MCF 10A (cell line): ENCODE results near the gene KPNA2. TPM values are rescaled to one million over a fixed set of nuclear protein-coding genes. Genes with fewer than 3 reads are reported as not detected.
"Not testable (repeated sequence)": the region's sequence is repeated elsewhere in the genome, so short reads cannot be mapped to it uniquely, and the experiment has no call there.

Experiments
- BruUV-seq: library from RNA; stranded (reverse); fragments of 400-500 nt; replicated peaks from 2 replicates; lab custom pipeline; 2021; lab: Mats Ljungman, UMichigan
- CTCF ChIA-PET: fragments of 300-600 bp; sonication (Branson Sonifier 250); formaldehyde crosslinking; extraction: SDS; loops from one replicate; lab custom pipeline; 2021; ENCODE audit warnings: antibody characterized with exemption, inconsistent platforms; lab: Yijun Ruan, JAX
- POLR2A ChIA-PET: fragments of 300-600, 350-650 bp; sonication (Branson Sonifier 250); formaldehyde crosslinking; extraction: SDS; loops from one replicate; lab custom pipeline; 2020; ENCODE audit warnings: antibody characterized with exemption, inconsistent platforms; lab: Yijun Ruan, JAX
- DNase-seq: peaks from one replicate; pipeline ENCODE4 v3.0.0-alpha.2; 2018; ENCODE audit not compliant: unreplicated experiment
- H3K27ac Mint-ChIP-seq: one replicate; pipeline ENCODE4 v1.8.0; 2022; ENCODE audit warnings: mild to moderate bottlenecking, low read depth, mixed read lengths; ENCODE audit not compliant: unreplicated experiment
- H3K27me3 Mint-ChIP-seq: one replicate; pipeline ENCODE4 v1.8.0; 2022; ENCODE audit warnings: mixed read lengths; ENCODE audit not compliant: insufficient read depth, unreplicated experiment
- H3K36me3 Mint-ChIP-seq: one replicate; pipeline ENCODE4 v1.8.0; 2022; ENCODE audit warnings: mild to moderate bottlenecking, moderate library complexity, mixed read lengths; ENCODE audit not compliant: insufficient read depth, unreplicated experiment
- H3K4me1 Mint-ChIP-seq: one replicate; pipeline ENCODE4 v1.8.0; 2022; ENCODE audit warnings: mixed read lengths; ENCODE audit not compliant: insufficient read depth, unreplicated experiment
- H3K4me3 Mint-ChIP-seq: one replicate; pipeline ENCODE4 v1.8.0; 2022; ENCODE audit warnings: mild to moderate bottlenecking, moderate library complexity, mixed read lengths; ENCODE audit not compliant: unreplicated experiment
- H3K9me3 Mint-ChIP-seq: one replicate; pipeline ENCODE4 v1.8.0; 2022; ENCODE audit warnings: mixed read lengths; ENCODE audit not compliant: unreplicated experiment
- CTCF ChIP-seq: fragments of 200-600 bp; IDR thresholded peaks from one replicate; pipeline ENCODE4 v1.8.0; 2022; ENCODE audit warnings: antibody characterized with exemption, mild to moderate bottlenecking; ENCODE audit not compliant: unreplicated experiment
- intact Hi-C: fragments of 100-400 bp; cut with micrococcal nuclease; formaldehyde crosslinking; loops from 2 replicates; pipeline ENCODE4 v1.14.1; 2022
- total RNA-seq: library from RNA; stranded (reverse); gene quantifications from 2 replicates; pipeline ENCODE4 v1.2.3, GENCODE V29; 2022

KPNA2 gene
- total RNA-seq, 1 experiment from 2014 or later, result 132 TPM

GRCh38 chr17:67995570-67996263, 39.8 kb upstream of the KPNA2 start:
- CTCF ChIA-PET, result interaction anchor here (0.5 to 1.2 kb wide), 4 partner anchors 16 to 107 kb away, joined by 3 to 4 read pairs (median 3); no protein-coding TSS in a partner anchor
- no peaks in the 10 kb centered on the region for H3K27me3 Mint-ChIP-seq
- H3K4me3 Mint-ChIP-seq, result peak overlapping the region; percentile 77
- H3K36me3 Mint-ChIP-seq, result peaks cover 5% of the 10 kb centered on the region
- peak overlapping the region; percentile 79 for H3K27ac Mint-ChIP-seq
- POLR2A ChIA-PET, result interaction anchor here (0.7 to 6.4 kb wide), 11 partner anchors 11 to 1331 kb away, joined by 3 to 84 read pairs (median 8); partner anchors contain the start of genes KPNA2 and WIPI1
- intact Hi-C loops, result loop anchor here (2.0 to 10.0 kb wide), 2 partner anchors 23 to 109 kb away; no protein-coding TSS in a partner anchor
- BruUV-seq, result no TSS peak
- DNase-seq, result peak; percentile 22
- no peaks in the 10 kb centered on the region for H3K9me3 Mint-ChIP-seq
- peaks cover 26% of the 10 kb centered on the region for H3K4me1 Mint-ChIP-seq
- no peak for TF ChIP-seq CTCF

GRCh38 chr17:67996301-67997171, 39.0 kb upstream of the KPNA2 start, which contains the start of gene C17orf58:
Gene C17orf58, minus strand, starts transcription at chr17:67996469. Its CDS starts 271 bp downstream, at chr17:67996198.
- H3K27me3 Mint-ChIP-seq, H3K9me3 Mint-ChIP-seq, H3K36me3 Mint-ChIP-seq, BruUV-seq, DNase-seq: not testable (repeated sequence)
- POLR2A ChIA-PET, result interaction anchor here (0.6 to 6.4 kb wide), 5 partner anchors 10 to 460 kb away, joined by 3 to 84 read pairs (median 11); partner anchors contain the start of genes KPNA2 and WIPI1
- Mint-ChIP-seq H3K27ac (peak within 1 kb of the TSS; percentile 79), H3K4me1 (peaks cover 26% of the 10 kb centered on the region), H3K4me3 (peak within 1 kb of the TSS; percentile 77)
- intact Hi-C loops, result loop anchor here (10.0 kb wide), 1 partner anchor 108 kb away; no protein-coding TSS in a partner anchor
- CTCF ChIA-PET, result interaction anchor here (0.5 to 0.6 kb wide), 2 partner anchors 19 to 25 kb away, joined by 3 to 4 read pairs; no protein-coding TSS in a partner anchor

GRCh38 chr17:67998466-67998865, 37.1 kb upstream of the KPNA2 start:
- Mint-ChIP-seq H3K27me3 (no peaks in the 10 kb centered on the region), H3K27ac (no peak overlapping the region), H3K4me1 (peaks cover 26% of the 10 kb centered on the region), H3K36me3 (peaks cover 5% of the 10 kb centered on the region), H3K9me3 (no peaks in the 10 kb centered on the region), H3K4me3 (no peak overlapping the region)
- BruUV-seq, result no TSS peak
- no peak for DNase-seq
- CTCF ChIA-PET, result no interaction called here
- intact Hi-C loops, result loop anchor here (10.0 kb wide), 1 partner anchor 106 kb away; no protein-coding TSS in a partner anchor
- POLR2A ChIA-PET, result no interaction called here
- TF ChIP-seq CTCF, result no peak

GRCh38 chr17:67999291-67999911, 36.1 kb upstream of the KPNA2 start:
- peak; percentile 33 for DNase-seq
- BruUV-seq, result no TSS peak
- no peaks in the 10 kb centered on the region for H3K9me3 Mint-ChIP-seq
- peaks cover 20% of the 10 kb centered on the region for H3K4me1 Mint-ChIP-seq
- no peak overlapping the region for H3K4me3 Mint-ChIP-seq
- no peak for TF ChIP-seq CTCF
- POLR2A ChIA-PET, result no interaction called here
- no peak overlapping the region for H3K27ac Mint-ChIP-seq
- H3K36me3 Mint-ChIP-seq, result peaks cover 5% of the 10 kb centered on the region
- CTCF ChIA-PET, result no interaction called here
- no peaks in the 10 kb centered on the region for H3K27me3 Mint-ChIP-seq
- intact Hi-C loops, result loop anchor here (10.0 kb wide), 1 partner anchor 105 kb away; no protein-coding TSS in a partner anchor
